Measurements from ENCODE around the gene FNDC1. TPM values are rescaled to one million over a fixed set of nuclear protein-coding genes. Genes with fewer than 3 reads are reported as not detected.

FNDC1 gene
- total RNA-seq, 1 experiment from 2014 or later, result not detected

DNA sequence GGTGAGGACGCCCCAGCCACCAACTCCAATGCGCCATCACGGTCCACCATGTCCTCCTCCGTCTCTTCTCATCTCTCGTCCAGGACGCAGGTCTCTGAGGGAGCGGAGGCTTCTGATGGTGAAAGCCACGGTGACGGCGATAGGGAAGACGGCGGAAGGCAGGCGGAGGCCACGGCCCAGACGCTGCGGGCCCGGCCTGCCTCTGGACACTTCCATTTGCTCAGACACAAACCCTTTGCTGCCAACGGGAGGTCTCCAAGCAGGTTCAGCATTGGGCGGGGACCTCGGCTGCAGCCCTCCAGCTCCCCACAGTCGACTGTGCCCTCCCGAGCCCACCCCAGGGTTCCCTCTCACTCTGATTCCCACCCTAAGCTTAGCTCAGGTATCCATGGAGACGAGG, 63.6 kb downstream of the FNDC1 start:
- TF ChIP-seq, protein P1, sequence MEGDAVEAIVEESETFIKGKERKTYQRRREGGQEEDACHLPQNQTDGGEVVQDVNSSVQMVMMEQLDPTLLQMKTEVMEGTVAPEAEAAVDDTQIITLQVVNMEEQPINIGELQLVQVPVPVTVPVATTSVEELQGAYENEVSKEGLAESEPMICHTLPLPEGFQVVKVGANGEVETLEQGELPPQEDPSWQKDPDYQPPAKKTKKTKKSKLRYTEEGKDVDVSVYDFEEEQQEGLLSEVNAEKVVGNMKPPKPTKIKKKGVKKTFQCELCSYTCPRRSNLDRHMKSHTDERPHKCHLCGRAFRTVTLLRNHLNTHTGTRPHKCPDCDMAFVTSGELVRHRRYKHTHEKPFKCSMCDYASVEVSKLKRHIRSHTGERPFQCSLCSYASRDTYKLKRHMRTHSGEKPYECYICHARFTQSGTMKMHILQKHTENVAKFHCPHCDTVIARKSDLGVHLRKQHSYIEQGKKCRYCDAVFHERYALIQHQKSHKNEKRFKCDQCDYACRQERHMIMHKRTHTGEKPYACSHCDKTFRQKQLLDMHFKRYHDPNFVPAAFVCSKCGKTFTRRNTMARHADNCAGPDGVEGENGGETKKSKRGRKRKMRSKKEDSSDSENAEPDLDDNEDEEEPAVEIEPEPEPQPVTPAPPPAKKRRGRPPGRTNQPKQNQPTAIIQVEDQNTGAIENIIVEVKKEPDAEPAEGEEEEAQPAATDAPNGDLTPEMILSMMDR (IDR thresholded peaks at IDR 0.05; ENCODE audit: insufficient read depth in 1 of 2, low read depth in 1 of 2, low read length in 1 of 2, severe bottlenecking in 1 of 2, unreplicated experiment in 1 of 2), result no peak
- no peak for DNase-seq
- no peaks in the 10 kb centered on the region for H3K4me1 Mint-ChIP-seq (ENCODE audit: low read depth, unreplicated experiment)
- Histone ChIP-seq H3K36me3 (ENCODE audit: control insufficient read depth, insufficient read depth, low read length) (no peaks in the 10 kb centered on the region), H3K4me3 (ENCODE audit: low read depth, low read length) (no peak overlapping the region), H3K4me1 (no peaks in the 10 kb centered on the region), H3K9me3 (no peaks in the 10 kb centered on the region), H3K27me3 (replicated peaks; ENCODE audit: control insufficient read depth, insufficient read depth, low read length) (no peaks in the 10 kb centered on the region)
- ChIA-PET CTCF (no interaction called here), POLR2A (no interaction called here)
- no peaks in the 10 kb centered on the region for H3K36me3 Mint-ChIP-seq (ENCODE audit: insufficient read depth, unreplicated experiment)
- intact Hi-C loops (cut with micrococcal nuclease; ENCODE audit: unreplicated experiment), result no loop called here
- no peak overlapping the region for H3K27ac Mint-ChIP-seq (ENCODE audit: unreplicated experiment)
- no TSS peak for BruUV-seq (replicated peaks)
- no peak overlapping the region for H3K4me3 Mint-ChIP-seq (ENCODE audit: unreplicated experiment)
- H3K27me3 Mint-ChIP-seq (ENCODE audit: insufficient read depth, unreplicated experiment), result peaks cover 21% of the 10 kb centered on the region
- H3K9me3 Mint-ChIP-seq (ENCODE audit: unreplicated experiment), result no peaks in the 10 kb centered on the region

- DNase-seq, result no peak
- POLR2A ChIA-PET, result no interaction called here
- Mint-ChIP-seq H3K9me3 (ENCODE audit: unreplicated experiment) (no peaks in the 10 kb centered on the region), H3K27ac (ENCODE audit: unreplicated experiment) (no peak overlapping the region), H3K36me3 (ENCODE audit: insufficient read depth, unreplicated experiment) (no peaks in the 10 kb centered on the region), H3K4me1 (ENCODE audit: low read depth, unreplicated experiment) (no peaks in the 10 kb centered on the region), H3K4me3 (ENCODE audit: unreplicated experiment) (no peak overlapping the region), H3K27me3 (ENCODE audit: insufficient read depth, unreplicated experiment) (peaks cover 17% of the 10 kb centered on the region)
- CTCF ChIA-PET, result no interaction called here
- intact Hi-C loops (cut with micrococcal nuclease; ENCODE audit: unreplicated experiment), result no loop called here
- Histone ChIP-seq H3K27me3 (replicated peaks; ENCODE audit: control insufficient read depth, insufficient read depth, low read length) (no peaks in the 10 kb centered on the region), H3K4me3 (ENCODE audit: low read depth, low read length) (no peak overlapping the region), H3K36me3 (ENCODE audit: control insufficient read depth, insufficient read depth, low read length) (no peaks in the 10 kb centered on the region), H3K9me3 (no peaks in the 10 kb centered on the region), H3K4me1 (no peaks in the 10 kb centered on the region)
- no TSS peak for BruUV-seq (replicated peaks)
- TF ChIP-seq, protein P1 (IDR thresholded peaks at IDR 0.05; ENCODE audit: insufficient read depth in 1 of 2, low read depth in 1 of 2, low read length in 1 of 2, severe bottlenecking in 1 of 2, unreplicated experiment in 1 of 2), result no peak
Measured at GRCh38 chr6:159233365-159234101, 64.3 kb downstream of the FNDC1 start.

DNA sequence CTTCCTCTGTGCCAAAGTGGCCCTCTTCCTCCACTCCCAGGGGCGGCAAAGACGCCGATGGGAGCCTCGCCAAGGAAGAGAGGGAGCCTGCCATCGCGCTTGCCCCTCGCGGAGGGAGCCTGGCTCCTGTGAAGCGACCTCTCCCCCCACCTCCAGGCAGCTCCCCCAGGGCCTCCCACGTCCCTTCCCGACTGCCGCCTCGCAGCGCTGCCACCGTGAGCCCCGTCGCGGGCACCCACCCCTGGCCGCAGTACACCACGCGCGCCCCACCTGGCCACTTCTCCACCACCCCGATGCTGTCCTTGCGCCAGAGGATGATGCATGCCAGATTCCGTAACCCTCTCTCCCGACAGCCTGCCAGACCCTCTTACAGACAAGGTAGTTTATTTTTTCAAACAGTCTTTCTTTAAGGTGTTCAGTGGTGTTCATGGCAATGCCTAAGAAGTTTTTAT, 64.9 kb downstream of the FNDC1 start:
- no TSS peak for BruUV-seq (replicated peaks)
- H3K27ac Mint-ChIP-seq (ENCODE audit: unreplicated experiment), result no peak overlapping the region
- intact Hi-C loops (cut with micrococcal nuclease; ENCODE audit: unreplicated experiment), result no loop called here
- Histone ChIP-seq H3K4me3 (ENCODE audit: low read depth, low read length) (no peak overlapping the region), H3K4me1 (no peaks in the 10 kb centered on the region), H3K27me3 (replicated peaks; ENCODE audit: control insufficient read depth, insufficient read depth, low read length) (no peaks in the 10 kb centered on the region), H3K36me3 (ENCODE audit: control insufficient read depth, insufficient read depth, low read length) (no peaks in the 10 kb centered on the region), H3K9me3 (no peaks in the 10 kb centered on the region)
- TF ChIP-seq, protein P1 (IDR thresholded peaks at IDR 0.05; ENCODE audit: insufficient read depth in 1 of 2, low read depth in 1 of 2, low read length in 1 of 2, severe bottlenecking in 1 of 2, unreplicated experiment in 1 of 2), result no peak
- no peak for DNase-seq
- no peak overlapping the region for H3K4me3 Mint-ChIP-seq (ENCODE audit: unreplicated experiment)
- no peaks in the 10 kb centered on the region for H3K36me3 Mint-ChIP-seq (ENCODE audit: insufficient read depth, unreplicated experiment)
- peaks cover 18% of the 10 kb centered on the region for H3K27me3 Mint-ChIP-seq (ENCODE audit: insufficient read depth, unreplicated experiment)
- ChIA-PET CTCF (no interaction called here), POLR2A (no interaction called here)
- H3K9me3 Mint-ChIP-seq (ENCODE audit: unreplicated experiment), result no peaks in the 10 kb centered on the region
- no peaks in the 10 kb centered on the region for H3K4me1 Mint-ChIP-seq (ENCODE audit: low read depth, unreplicated experiment)
